Activated T-helper 1 cell treated with anti-CD3 and anti-CD28 coated beads, Interleukin-12 subunit alpha, Interleukin-12 subunit beta, Interleukin-2, Interleukin-4 antibody, amounts not matched to agents 30 ng/mL and 10 ng/mL and 1 ng/mL, durations not matched to agents 14 hours and 24 hours and 36 hours (primary cell): ENCODE measurements around the gene PHTF1. TPM values are rescaled to one million over a fixed set of nuclear protein-coding genes. Genes with fewer than 3 reads are reported as not detected.
"Not testable (repeated sequence)": the region's sequence is repeated elsewhere in the genome, so short reads cannot be mapped to it uniquely, and the experiment has no call there.

Experiments used
- DNase-seq: peaks from one replicate; pipeline ENCODE4 v3.0.0; 2021; ENCODE audit warnings: low spot score
- H3K27ac Mint-ChIP-seq: one replicate; pipeline ENCODE4 v1.8.0; 2021; ENCODE audit warnings: mild to moderate bottlenecking, mixed read lengths
- H3K27me3 Mint-ChIP-seq: one replicate; pipeline ENCODE4 v1.8.0; 2022; ENCODE audit warnings: mild to moderate bottlenecking, moderate library complexity, mixed read lengths; ENCODE audit not compliant: insufficient read depth
- H3K36me3 Mint-ChIP-seq: one replicate; pipeline ENCODE4 v1.8.0; 2021; ENCODE audit warnings: low read depth, mixed read lengths
- H3K4me1 Mint-ChIP-seq: one replicate; pipeline ENCODE4 v1.8.0; 2021; ENCODE audit warnings: low read depth, mixed read lengths
- H3K4me3 Mint-ChIP-seq: one replicate; pipeline ENCODE4 v1.8.0; 2021; ENCODE audit warnings: mild to moderate bottlenecking, moderate library complexity, mixed read lengths
- H3K9me3 Mint-ChIP-seq: one replicate; pipeline ENCODE4 v1.8.0; 2021; ENCODE audit warnings: mixed read lengths
- intact Hi-C: fragments of 100-400 bp; cut with micrococcal nuclease; formaldehyde crosslinking; loops from one replicate; pipeline ENCODE4 v1.15.1; 2024
- total RNA-seq: library from RNA; stranded (reverse); gene quantifications from 2 replicates; pipeline ENCODE4 v1.2.3, GENCODE V29; 2022

Gene PHTF1
- total RNA-seq, 1 donor from 2014 or later = 14.7 TPM

- Mint-ChIP-seq H3K9me3 (no peaks in the 10 kb centered on the region), H3K27ac (no peak overlapping the region), H3K36me3 (peaks cover 19% of the 10 kb centered on the region), H3K27me3 (no peaks in the 10 kb centered on the region), H3K4me3 (no peak overlapping the region), H3K4me1 (peaks cover 21% of the 10 kb centered on the region)
- intact Hi-C loops = loop anchor here (5.0 kb wide), 1 partner anchor 38 kb away; no protein-coding TSS in a partner anchor
- no peak for DNase-seq
Observed at GRCh38 chr1:113744114-113744513, 15.2 kb downstream of the PHTF1 start.

GRCh38 chr1:113742515-113742914, 16.8 kb downstream of the PHTF1 start:
- Mint-ChIP-seq H3K9me3 (no peaks in the 10 kb centered on the region), H3K27me3 (no peaks in the 10 kb centered on the region), H3K27ac (peak overlapping the region; percentile 14), H3K4me3 (peak overlapping the region; percentile 16), H3K36me3 (peaks cover 15% of the 10 kb centered on the region), H3K4me1 (peaks cover 21% of the 10 kb centered on the region)
- intact Hi-C loops = loop anchor here (5.0 kb wide), 1 partner anchor 40 kb away; no protein-coding TSS in a partner anchor
- DNase-seq = no peak

GRCh38 chr1:113734357-113735055, 24.8 kb downstream of the PHTF1 start:
- peaks cover 17% of the 10 kb centered on the region for H3K4me1 Mint-ChIP-seq
- intact Hi-C loops = loop anchor here (5.0 kb wide), 1 partner anchor 138 kb away; the partner anchor contains the start of gene PTPN22
- no peak overlapping the region for H3K27ac Mint-ChIP-seq
- no peak overlapping the region for H3K4me3 Mint-ChIP-seq
- H3K27me3 Mint-ChIP-seq = no peaks in the 10 kb centered on the region
- no peaks in the 10 kb centered on the region for H3K9me3 Mint-ChIP-seq
- no peak for DNase-seq
- peaks cover 25% of the 10 kb centered on the region for H3K36me3 Mint-ChIP-seq

GRCh38 chr1:113732802-113733201, 26.5 kb downstream of the PHTF1 start:
- no peak for DNase-seq
- H3K9me3 Mint-ChIP-seq = no peaks in the 10 kb centered on the region
- intact Hi-C loops = loop anchor here (5.0 kb wide), 1 partner anchor 139 kb away; the partner anchor contains the start of gene PTPN22
- no peaks in the 10 kb centered on the region for H3K27me3 Mint-ChIP-seq
- H3K4me3 Mint-ChIP-seq = no peak overlapping the region
- peaks cover 17% of the 10 kb centered on the region for H3K4me1 Mint-ChIP-seq
- H3K36me3 Mint-ChIP-seq = peaks cover 34% of the 10 kb centered on the region
- no peak overlapping the region for H3K27ac Mint-ChIP-seq

GRCh38 chr1:113721010-113721409, 38.3 kb downstream of the PHTF1 start:
- Mint-ChIP-seq H3K9me3 (peaks cover 31% of the 10 kb centered on the region), H3K36me3 (peaks cover 50% of the 10 kb centered on the region), H3K27ac (no peak overlapping the region)

GRCh38 chr1:113718621-113719020, 40.7 kb downstream of the PHTF1 start:
- H3K27me3 Mint-ChIP-seq, H3K4me3 Mint-ChIP-seq, H3K27ac Mint-ChIP-seq, H3K4me1 Mint-ChIP-seq, intact Hi-C loops, DNase-seq: not testable (repeated sequence)
- H3K36me3 Mint-ChIP-seq = peaks cover 47% of the 10 kb centered on the region
- peaks cover 31% of the 10 kb centered on the region for H3K9me3 Mint-ChIP-seq

More at GRCh38 chr1:113721010-113721409, 38.3 kb downstream of the PHTF1 start:
- DNase-seq = no peak
- intact Hi-C loops = no loop called here
- Mint-ChIP-seq H3K4me1 (no peaks in the 10 kb centered on the region), H3K4me3 (no peak overlapping the region), H3K27me3 (no peaks in the 10 kb centered on the region)

- peaks cover 46% of the 10 kb centered on the region for H3K36me3 Mint-ChIP-seq
- intact Hi-C loops, H3K4me3 Mint-ChIP-seq, H3K27me3 Mint-ChIP-seq, DNase-seq, H3K27ac Mint-ChIP-seq, H3K4me1 Mint-ChIP-seq: not testable (repeated sequence)
- peaks cover 31% of the 10 kb centered on the region for H3K9me3 Mint-ChIP-seq
Observed at GRCh38 chr1:113717506-113717905, 41.8 kb downstream of the PHTF1 start.

GRCh38 chr1:113714606-113715269, 44.5 kb downstream of the PHTF1 start:
- Mint-ChIP-seq H3K27ac (no peak overlapping the region), H3K4me1 (no peaks in the 10 kb centered on the region), H3K27me3 (no peaks in the 10 kb centered on the region), H3K36me3 (peaks cover 39% of the 10 kb centered on the region), H3K9me3 (peaks cover 19% of the 10 kb centered on the region), H3K4me3 (no peak overlapping the region)
- no peak for DNase-seq
- intact Hi-C loops = no loop called here

GRCh38 chr1:113701429-113701828, 57.9 kb downstream of the PHTF1 start:
- H3K9me3 Mint-ChIP-seq = peaks cover 3% of the 10 kb centered on the region
- H3K36me3 Mint-ChIP-seq = peaks cover 11% of the 10 kb centered on the region
- no peak overlapping the region for H3K4me3 Mint-ChIP-seq

GRCh38 chr1:113694910-113695309, 64.4 kb downstream of the PHTF1 start:
- Mint-ChIP-seq H3K4me1 (no peaks in the 10 kb centered on the region), H3K4me3 (no peak overlapping the region), H3K27ac (no peak overlapping the region), H3K27me3 (no peaks in the 10 kb centered on the region), H3K9me3 (peaks cover 35% of the 10 kb centered on the region), H3K36me3 (peaks cover 26% of the 10 kb centered on the region)
- intact Hi-C loops = no loop called here
- no peak for DNase-seq

More at GRCh38 chr1:113701429-113701828, 57.9 kb downstream of the PHTF1 start:
- Mint-ChIP-seq H3K27me3 (peaks cover 1% of the 10 kb centered on the region), H3K27ac (no peak overlapping the region), H3K4me1 (no peaks in the 10 kb centered on the region)
- no peak for DNase-seq
- intact Hi-C loops = no loop called here

- no peak overlapping the region for H3K4me3 Mint-ChIP-seq
- no peak for DNase-seq
- intact Hi-C loops = no loop called here
- H3K9me3 Mint-ChIP-seq = peaks cover 35% of the 10 kb centered on the region
- no peaks in the 10 kb centered on the region for H3K4me1 Mint-ChIP-seq
- no peak overlapping the region for H3K27ac Mint-ChIP-seq
- H3K27me3 Mint-ChIP-seq = no peaks in the 10 kb centered on the region
- peaks cover 26% of the 10 kb centered on the region for H3K36me3 Mint-ChIP-seq
Observed at GRCh38 chr1:113692824-113693431, 66.4 kb downstream of the PHTF1 start.

- no peak overlapping the region for H3K4me3 Mint-ChIP-seq
Observed at GRCh38 chr1:113692342-113692741, 66.9 kb downstream of the PHTF1 start.

GRCh38 chr1:113691184-113691583, 68.1 kb downstream of the PHTF1 start:
- intact Hi-C loops = no loop called here

More at GRCh38 chr1:113692342-113692741, 66.9 kb downstream of the PHTF1 start:
- H3K9me3 Mint-ChIP-seq = peaks cover 35% of the 10 kb centered on the region
- peaks cover 22% of the 10 kb centered on the region for H3K36me3 Mint-ChIP-seq
- no peak for DNase-seq
- no peaks in the 10 kb centered on the region for H3K4me1 Mint-ChIP-seq
- no peaks in the 10 kb centered on the region for H3K27me3 Mint-ChIP-seq
- intact Hi-C loops = no loop called here
- no peak overlapping the region for H3K27ac Mint-ChIP-seq

More at GRCh38 chr1:113691184-113691583, 68.1 kb downstream of the PHTF1 start:
- no peak for DNase-seq
- H3K27ac Mint-ChIP-seq = no peak overlapping the region
- no peaks in the 10 kb centered on the region for H3K27me3 Mint-ChIP-seq
- H3K4me1 Mint-ChIP-seq = no peaks in the 10 kb centered on the region
- H3K36me3 Mint-ChIP-seq = peaks cover 19% of the 10 kb centered on the region
- peaks cover 31% of the 10 kb centered on the region for H3K9me3 Mint-ChIP-seq
- H3K4me3 Mint-ChIP-seq = no peak overlapping the region
